IPS-NIHi7 (cell line): ENCODE data around the gene PLCB4.
A peak's percentile ranks its signal among the peaks of the same experiment; 100 is the strongest.
"Not testable (repeated sequence)": the region's sequence is repeated elsewhere in the genome, so short reads cannot be mapped to it uniquely, and the experiment has no call there.

Source experiments
- DNase-seq: peaks from one replicate; pipeline ENCODE4 v3.0.0; 2012; ENCODE audit warnings: mixed read lengths; ENCODE audit errors: extremely low spot score

Gene PLCB4

GRCh38 chr20:9068841-9069663, at the start of gene PLCB4:
PLCB4 (plus strand) TSS chr20:9069087; CDS start chr20:9307815, 238,728 bp downstream.
- DNase-seq, result peak; percentile 38

- no peak for DNase-seq
Observed at GRCh38 chr20:9019833-9020232, 49.1 kb upstream of the PLCB4 start.

- no peak for DNase-seq
Observed at GRCh38 chr20:9021216-9021615, 47.7 kb upstream of the PLCB4 start.

- peak; percentile 69 for DNase-seq
Observed at GRCh38 chr20:9021699-9022098, 47.2 kb upstream of the PLCB4 start.

- no peak for DNase-seq
Observed at GRCh38 chr20:9022376-9022775, 46.5 kb upstream of the PLCB4 start.

- no peak for DNase-seq
Observed at GRCh38 chr20:9024606-9025005, 44.3 kb upstream of the PLCB4 start.

- no peak for DNase-seq
Observed at GRCh38 chr20:9025011-9025410, 43.9 kb upstream of the PLCB4 start.

GRCh38 chr20:9025643-9026042, 43.2 kb upstream of the PLCB4 start:
- DNase-seq, result no peak

- no peak for DNase-seq
Observed at GRCh38 chr20:9027626-9028025, 41.3 kb upstream of the PLCB4 start.

GRCh38 chr20:9028419-9028818, 40.5 kb upstream of the PLCB4 start:
- no peak for DNase-seq

- DNase-seq, result no peak
Observed at GRCh38 chr20:9031991-9032390, 36.9 kb upstream of the PLCB4 start.

- DNase-seq, result no peak
Observed at GRCh38 chr20:9032758-9033157, 36.1 kb upstream of the PLCB4 start.

GRCh38 chr20:9035126-9035525, 33.8 kb upstream of the PLCB4 start:
- no peak for DNase-seq

- no peak for DNase-seq
Observed at GRCh38 chr20:9036593-9036992, 32.3 kb upstream of the PLCB4 start.

- no peak for DNase-seq
Observed at GRCh38 chr20:9038791-9039535, 29.9 kb upstream of the PLCB4 start.

GRCh38 chr20:9040863-9041524, 27.9 kb upstream of the PLCB4 start:
- DNase-seq, result no peak

GRCh38 chr20:9043364-9043763, 25.5 kb upstream of the PLCB4 start:
- no peak for DNase-seq

- DNase-seq, result not testable (repeated sequence)
Observed at GRCh38 chr20:9047928-9048327, 21.0 kb upstream of the PLCB4 start.

- no peak for DNase-seq
Observed at GRCh38 chr20:9051508-9051907, 17.4 kb upstream of the PLCB4 start.

- no peak for DNase-seq
Observed at GRCh38 chr20:9052136-9052535, 16.8 kb upstream of the PLCB4 start.

- DNase-seq, result no peak
Observed at GRCh38 chr20:9053108-9053507, 15.8 kb upstream of the PLCB4 start.

- no peak for DNase-seq
Observed at GRCh38 chr20:9054176-9054575, 14.7 kb upstream of the PLCB4 start.

GRCh38 chr20:9059931-9060330, 9.0 kb upstream of the PLCB4 start:
- DNase-seq, result no peak
